Mesenteric fat pad (tissue), 1 donor: Measurements from ENCODE around the gene SBF2. TPM values are rescaled to one million over a fixed set of nuclear protein-coding genes. Genes with fewer than 3 reads are reported as not detected.
"Not testable (repeated sequence)": the region's sequence is repeated elsewhere in the genome, so short reads cannot be mapped to it uniquely, and the experiment has no call there.

ENCODE experiments used
- DNase-seq: peaks from one replicate; pipeline ENCODE4 v3.0.0-alpha.2; 2020; ENCODE audit warnings: low spot score
- total RNA-seq: library from RNA; stranded (reverse); fragmentation: NEBNext Ultra II Directional; extraction: Animal tissue kit (Norgen Biotek cat#: 25700); gene quantifications from one replicate; pipeline ENCODE4 v1.2.1, GENCODE V29; 2021
- donor health status: DM: yes; HTN: yes; CAD: no.

SBF2 gene
- total RNA-seq, 1 donor from 2014 or later, result 99.7 TPM

DNA sequence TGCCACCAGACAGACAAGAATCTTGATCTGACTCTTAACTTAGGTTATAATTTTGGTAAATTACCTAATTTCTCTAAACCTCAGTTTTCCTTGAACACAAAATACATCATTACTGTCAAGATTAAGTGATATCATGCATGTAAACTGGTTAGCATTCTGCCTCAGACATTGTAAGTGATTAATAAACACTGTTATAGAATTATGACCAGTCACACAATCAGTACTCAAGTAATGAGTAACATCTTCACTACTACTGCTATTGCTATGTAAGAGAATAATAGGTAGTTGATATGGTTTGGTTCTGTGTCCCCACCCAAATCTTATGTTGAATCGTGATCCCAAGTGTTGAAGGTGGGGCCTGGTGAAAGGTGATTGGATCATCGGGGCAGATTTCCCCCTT, 218.9 kb downstream of the SBF2 start:
- DNase-seq, result no peak

DNA sequence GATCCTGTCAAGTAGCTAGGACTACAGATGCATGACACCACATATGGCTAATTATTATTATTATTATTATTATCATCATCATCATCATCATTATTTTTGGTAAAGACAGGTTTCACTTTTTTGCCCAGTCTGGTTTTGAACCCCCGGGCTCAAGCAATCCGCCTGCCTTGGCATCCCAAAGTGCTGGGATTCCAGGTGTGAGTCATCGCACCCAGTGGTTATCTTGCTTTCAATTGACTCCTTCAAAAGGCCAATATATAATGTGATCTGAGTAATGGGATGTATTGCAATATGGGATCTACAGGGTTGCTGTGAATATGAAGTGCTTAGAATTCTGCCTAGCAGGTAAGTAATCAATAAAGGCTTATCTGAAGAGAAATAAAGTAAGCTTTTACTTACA, 221.2 kb downstream of the SBF2 start:
- no peak for DNase-seq

DNA sequence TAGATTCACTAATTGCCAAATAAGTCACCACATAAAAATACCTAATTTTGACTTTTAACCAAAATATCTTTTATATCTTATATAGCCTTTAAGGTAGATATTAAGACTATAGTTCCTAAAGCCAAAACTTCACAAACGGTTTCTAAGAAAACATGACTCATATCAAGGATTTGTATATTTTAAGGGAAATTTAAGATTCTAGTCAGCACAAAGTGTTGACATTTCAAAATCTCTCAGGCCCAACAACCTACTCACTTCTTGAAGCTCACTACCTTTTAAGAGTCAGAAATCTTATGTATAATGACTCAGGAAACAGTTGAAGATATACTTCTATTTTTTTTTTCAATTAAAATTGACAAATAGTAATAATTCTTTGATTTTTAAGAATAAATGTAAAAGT, 221.9 kb downstream of the SBF2 start:
- DNase-seq, result no peak

DNA sequence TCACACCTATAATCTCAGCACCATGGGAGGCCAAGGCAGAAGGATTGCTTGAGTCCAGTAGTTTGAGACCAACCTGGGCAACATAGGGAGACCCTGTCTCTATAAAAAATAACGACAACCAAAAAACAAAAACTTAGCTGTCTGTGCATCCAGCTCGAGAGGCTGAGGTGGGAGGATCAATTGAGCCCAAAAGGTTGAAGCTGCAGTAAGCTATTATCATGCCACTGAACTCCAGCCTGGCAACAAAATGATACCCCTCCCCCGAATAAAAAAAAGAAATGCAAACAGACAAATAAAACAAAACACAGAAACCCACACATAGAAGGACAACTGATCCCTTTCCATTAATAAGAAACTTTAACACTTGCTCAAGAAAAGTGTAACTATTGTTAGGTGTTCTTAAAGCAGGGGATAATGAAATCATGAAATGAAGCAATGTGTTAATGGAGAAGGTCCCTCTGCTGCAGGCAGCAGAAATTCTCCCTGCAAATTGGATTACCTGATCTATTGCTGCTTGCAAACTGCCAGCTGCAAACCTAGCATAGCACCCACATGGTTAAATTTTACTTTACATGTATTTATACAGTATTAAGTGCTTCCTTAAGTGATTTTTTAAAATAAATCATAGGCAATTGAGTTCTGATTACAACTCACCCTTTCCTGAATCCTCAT, 226.3 kb downstream of the SBF2 start:
- DNase-seq, result no peak

DNA sequence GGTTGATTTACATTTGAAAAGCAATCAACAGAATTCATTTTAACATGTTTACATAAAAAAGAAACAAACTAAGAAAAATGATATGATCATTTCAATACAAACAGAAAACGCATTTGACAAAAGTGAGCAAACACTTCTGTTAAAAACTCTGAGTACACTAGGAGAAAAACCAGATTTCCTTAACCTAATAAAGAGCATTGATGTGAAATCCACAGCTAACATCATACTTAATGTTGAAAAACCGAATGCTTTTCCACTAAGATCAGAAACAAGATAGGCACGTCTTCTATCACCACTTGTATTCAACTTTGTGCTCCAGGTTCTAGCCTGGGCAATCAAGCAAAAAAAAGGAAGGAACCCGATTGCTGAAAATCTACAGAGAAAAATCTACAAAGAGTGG, 227.6 kb downstream of the SBF2 start:
- DNase-seq, result no peak

DNA sequence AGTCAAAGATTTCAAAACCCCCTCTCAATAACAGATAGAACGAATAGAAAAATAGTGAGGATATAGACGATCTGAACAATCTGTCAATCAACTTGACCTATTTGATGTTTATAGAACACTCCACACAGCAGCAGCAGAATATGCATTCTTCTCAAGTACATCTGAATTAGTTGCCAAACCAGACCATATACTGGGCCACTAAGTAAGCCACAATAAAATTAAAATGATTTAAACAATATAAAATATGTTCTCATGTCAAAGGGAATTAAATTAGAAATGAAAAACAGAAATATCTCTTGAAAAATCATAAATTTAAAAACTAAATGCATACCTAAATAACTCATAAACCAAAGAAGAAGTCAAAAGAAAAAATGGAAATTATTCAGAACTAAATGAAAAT, 229.2 kb downstream of the SBF2 start:
- no peak for DNase-seq

DNA sequence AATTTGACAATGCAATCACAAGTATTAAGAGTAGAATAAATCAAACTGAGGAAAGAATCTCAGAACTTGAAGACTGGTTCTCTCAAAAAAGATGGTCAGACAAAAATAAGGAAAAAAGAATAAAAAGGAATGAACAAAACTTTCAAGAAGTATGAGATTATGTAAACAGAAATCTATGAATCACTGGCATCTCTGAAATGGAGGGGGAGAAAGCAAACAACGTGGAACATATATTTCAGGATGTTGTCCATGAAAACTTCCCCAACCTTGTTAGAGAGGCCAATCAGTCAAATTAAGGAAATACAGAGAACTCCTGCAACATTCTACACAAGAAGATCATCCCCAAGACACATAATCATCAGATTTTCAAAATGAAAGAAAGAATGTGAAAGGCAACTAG, 235.7 kb downstream of the SBF2 start:
- no peak for DNase-seq

DNA sequence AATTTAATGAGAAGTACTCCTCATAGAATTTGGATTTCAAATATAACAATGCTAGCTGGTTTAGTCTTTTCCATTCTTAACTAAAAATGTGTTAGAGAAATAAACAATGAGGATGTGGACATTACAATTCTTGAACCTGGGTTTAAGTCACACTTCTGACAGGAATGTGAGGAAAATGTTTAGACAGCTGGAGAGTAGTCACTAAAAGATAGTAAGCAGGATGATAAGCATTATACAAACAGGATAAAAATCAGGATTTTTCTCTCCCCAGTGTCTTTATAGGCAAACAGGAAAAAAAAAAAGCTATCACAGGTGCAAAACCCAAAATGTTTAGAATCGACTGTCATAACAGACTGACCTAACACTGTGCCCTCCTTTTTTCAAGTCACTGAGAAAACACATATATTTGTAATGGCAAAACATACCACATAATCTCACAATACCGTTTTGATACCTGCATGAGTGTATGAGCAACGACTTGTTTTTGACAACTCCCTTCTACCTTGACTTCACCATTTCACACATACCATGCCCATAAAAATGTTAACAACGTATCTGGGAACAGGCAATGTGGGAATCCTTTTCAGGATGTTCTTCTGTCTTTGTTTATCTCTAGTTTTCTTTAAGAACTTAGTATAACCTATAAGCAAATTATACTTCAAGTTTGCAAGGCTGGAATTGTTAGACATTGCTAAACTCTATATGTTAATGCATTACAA, 242.0 kb downstream of the SBF2 start:
- DNase-seq, result no peak

DNA sequence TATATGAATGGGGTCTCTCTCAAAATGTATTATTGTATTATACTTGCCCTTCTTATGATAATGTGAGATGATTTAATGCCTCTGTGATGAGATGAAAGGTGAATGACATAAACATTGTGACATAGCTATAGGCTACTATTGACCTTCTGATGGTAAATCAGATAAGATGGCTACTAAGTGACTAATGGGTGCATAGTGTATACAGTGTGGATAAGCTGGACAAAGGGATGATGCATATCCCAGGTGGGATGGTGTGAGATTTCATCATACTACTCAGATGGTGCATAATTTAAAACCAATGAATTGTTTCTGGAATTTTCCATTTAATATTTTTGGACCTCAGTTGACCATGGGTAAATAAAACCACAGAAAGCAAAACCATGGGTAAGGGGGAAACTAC, 243.5 kb downstream of the SBF2 start:
- no peak for DNase-seq

DNA sequence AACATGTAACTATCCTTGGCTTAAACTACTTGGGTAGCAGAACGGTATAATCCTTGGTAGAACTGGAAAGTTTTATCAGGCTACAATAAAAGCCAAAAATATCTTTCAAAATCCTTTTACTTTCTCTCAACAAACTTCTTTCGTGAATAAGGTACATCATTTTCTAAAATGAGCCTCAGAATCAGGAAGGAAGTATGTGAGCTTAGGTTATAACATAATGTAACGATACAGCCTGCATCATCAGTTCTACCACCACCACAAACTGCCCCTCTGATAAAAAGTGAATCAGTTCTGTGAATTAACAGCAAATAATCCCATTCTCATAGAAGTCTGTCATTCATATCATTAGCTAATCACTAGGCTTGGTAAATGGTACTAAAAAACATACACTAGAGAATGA, 244.3 kb downstream of the SBF2 start:
- DNase-seq, result no peak

DNA sequence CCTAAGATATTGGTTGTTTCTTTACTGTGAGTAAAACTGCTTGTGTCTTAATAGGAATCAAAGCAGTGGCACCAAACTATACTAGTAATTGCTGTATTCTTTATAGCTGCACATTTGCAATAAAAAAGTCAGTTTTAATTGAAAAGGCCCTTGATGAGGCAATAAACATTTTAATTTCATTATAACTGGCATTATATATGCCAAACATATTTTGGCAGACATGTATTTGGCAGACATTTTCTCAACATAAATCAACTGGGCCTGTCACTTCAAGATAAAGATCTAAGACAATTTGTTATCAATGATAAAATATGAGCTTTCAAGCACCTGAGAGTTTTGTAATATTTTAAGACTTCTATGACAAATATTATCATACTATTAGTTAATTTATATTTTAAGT, 245.7 kb downstream of the SBF2 start:
- DNase-seq, result no peak

DNA sequence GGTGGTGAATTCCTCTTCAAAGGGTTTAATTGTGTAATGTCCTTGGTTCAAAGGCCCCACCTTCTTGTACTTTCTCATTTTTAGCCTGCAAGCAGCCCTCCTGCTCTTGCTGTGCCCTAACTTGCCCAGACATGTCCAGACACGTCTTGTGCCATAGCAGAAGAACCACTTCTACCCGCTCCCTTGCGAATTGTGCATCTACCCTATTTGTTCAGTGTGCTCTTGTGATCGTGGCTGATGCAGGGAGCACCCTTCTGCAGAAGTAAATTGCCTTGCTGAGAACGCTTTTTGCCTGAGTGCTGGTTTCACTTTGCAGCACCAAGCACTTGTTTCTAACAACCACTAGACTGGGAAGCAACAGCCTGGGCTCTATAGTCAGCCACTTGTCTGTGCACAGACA, 249.4 kb downstream of the SBF2 start:
- no peak for DNase-seq

DNA sequence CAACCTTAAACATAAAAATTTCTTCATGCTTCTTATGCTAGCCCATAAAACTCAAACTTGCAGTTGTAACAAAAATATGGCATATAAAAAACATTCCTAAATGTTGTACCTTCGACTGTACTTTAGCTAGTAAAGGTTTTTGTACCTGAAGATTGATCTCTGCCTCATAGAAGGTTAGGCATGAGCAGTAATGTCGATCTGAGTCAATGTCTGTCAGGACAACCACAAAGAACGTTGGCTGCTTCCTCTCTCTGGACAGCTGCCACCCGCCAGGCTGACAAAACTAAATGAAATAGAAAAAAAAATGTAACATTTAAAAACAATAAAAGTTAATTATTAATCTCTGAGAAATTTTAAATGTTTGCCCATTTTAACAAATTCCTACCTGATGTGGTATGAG, 251.3 kb downstream of the SBF2 start:
- DNase-seq, result no peak

DNA sequence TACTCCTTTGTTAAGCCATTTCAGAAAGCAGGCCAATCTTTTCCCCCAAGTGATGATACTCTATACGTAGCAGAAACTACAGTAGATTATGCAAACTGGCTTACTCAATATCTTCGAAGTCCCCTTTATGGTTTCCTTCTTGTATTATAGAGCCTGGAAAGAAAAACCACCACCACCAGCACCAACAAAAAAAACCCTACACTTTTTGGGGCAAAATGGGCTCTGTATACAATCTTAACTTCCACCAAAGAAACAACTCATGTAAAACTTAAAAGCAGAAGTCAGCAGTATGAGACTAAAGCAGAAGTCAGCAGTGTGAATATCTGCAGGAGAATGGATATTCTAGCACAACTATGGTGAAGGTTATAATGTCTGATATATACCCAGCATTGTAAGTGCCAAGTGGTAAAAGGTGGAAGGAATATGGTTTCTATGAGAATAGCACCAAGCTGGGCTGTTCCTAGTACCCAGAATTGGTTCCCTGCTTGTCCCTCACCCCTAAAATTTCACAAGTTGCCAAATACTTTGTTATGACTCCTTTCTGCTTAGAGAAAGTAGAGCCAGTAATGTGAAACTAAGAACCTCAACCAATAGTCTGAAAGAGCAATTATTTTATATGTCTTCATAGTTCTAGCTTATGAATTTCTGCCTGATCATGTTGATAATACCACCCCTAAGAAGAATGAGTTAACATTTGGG, 252.1 kb downstream of the SBF2 start:
- no peak for DNase-seq

DNA sequence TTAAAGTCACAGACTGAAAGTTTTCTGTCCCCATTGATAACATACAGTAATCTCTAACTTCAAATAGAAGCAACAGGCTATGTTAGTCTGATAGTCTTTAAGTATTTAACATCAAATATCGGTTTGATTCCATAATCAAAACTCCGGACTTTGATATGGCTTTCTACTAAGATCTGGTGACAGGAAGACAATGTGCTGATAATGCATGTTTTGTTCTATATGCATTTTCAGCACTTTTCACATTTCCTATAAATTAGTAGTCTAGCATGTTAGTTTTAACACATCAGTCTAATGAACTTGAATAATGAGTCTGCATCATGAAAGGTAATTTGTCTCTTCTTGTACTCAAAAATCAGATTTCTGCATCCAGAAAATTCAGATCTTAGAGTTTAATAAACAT, 252.7 kb downstream of the SBF2 start:
- no peak for DNase-seq

DNA sequence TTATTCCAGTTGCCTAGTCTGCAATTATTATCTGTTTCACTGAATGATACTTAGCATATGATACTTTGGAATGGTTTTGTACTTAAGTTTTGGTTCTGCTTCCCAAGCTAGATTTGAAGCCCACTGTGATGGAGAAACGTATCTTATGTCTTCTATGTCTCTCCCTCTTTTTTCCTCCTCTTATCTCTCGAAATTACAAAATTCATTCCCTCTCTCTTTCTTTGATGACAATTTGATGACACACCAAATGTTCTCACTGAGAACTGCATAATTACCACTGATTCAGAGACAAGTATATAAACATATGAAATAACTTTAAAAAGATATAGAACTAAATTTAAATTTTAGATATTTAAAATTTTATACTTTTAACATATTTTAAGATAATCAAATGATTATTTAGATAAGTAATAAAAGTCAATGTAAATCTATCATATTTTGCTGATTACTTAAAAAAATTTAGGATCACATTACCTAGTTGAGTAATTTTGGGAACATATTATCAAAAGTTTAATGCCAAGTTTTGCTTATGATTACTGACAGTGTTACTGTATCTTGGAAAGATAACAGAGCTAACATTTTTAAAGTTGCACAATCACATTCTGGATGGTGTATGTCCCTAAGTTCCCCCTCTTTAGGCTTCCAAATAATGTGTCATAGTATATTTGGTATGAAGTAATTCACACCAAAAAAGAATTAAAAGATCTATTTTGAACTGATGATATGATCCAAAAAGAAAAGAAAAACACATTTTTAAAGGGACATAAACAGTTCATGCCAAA, 255.3 kb downstream of the SBF2 start:
- no peak for DNase-seq

DNA sequence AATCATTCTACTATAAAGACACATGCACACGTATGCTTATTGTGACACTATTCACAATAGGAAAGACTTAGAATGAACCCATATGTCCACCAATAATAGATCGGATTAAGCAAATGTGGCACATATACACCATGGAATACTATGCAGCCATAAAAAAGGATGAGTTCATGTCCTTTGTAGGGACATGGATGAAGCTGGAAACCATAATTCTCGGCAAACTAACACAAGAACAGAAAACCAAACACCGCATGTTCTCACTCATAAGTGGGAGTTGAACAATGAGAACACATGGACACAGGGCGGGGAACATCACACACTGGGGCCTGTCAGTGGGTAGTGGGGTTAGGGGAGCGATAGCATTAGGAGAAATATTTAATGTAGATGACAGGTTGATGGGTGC, 258.1 kb downstream of the SBF2 start:
- DNase-seq, result not testable (repeated sequence)

DNA sequence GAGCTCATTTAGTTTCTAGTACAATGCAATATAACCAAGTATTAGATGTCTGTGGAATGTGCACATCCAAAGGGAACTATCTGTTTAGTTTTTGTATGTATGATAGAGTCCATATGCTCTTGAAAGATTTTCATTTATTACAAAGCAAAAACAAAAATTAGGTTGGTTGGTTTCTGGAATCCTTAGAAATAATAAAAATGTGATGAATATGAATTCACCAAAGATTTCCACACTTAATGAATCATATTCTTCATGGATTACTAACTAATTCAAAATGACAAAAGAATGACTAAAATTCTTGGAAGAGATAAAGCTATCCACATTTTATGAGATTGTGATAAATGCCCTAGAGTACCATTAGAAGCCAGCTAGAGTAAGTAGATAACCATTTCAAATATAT, 261.1 kb downstream of the SBF2 start:
- no peak for DNase-seq

DNA sequence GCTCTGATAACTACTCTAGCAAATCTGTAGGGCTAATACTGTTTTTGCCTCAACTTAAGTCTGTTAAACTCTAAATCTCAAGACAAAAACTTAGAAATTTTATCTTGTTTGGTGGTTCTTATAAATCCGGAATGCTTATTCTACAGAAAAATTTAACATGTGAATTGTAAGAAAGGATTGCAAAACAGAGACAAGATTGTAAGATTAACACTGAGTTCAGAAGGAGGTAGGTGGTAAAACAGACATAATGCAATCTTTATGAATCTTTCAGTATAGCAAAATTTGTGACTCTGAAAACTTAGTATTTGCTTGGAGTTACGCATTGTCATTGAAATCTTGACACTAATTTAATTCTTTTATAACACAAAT, 263.9 kb downstream of the SBF2 start:
- no peak for DNase-seq

DNA sequence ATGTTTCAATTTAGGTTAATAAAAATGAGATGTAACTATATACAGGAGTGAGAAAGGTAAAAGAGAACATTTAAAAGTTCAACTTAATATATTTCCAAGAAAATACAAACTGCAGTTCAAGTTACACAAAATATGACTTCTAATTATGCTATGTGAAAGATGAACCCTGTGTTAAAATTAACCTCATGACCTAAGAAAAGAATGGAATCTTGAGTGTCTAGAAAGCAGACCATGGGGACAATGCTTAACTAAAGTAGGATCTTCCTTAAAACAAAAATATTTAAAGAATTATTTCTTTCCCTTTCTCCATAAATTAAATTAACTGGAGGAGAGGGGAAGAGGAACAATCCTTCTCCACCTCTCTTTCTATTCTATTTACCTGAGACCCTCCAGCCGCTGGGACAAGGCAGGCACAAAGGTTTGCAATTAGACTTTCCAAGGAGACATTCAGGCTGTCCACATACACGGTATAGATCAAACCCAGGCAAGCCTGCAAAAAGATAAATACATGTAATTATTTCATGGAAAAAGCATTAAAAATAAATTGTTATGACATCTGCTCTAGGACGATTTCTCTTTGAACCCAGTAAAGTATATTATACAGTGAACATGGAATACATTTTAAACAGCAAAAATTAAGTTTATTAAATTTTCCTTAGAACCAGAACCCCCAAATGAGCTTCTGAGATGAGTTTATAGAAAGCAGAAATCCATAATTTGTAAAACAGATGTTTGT, 264.5 kb downstream of the SBF2 start:
- no peak for DNase-seq

DNA sequence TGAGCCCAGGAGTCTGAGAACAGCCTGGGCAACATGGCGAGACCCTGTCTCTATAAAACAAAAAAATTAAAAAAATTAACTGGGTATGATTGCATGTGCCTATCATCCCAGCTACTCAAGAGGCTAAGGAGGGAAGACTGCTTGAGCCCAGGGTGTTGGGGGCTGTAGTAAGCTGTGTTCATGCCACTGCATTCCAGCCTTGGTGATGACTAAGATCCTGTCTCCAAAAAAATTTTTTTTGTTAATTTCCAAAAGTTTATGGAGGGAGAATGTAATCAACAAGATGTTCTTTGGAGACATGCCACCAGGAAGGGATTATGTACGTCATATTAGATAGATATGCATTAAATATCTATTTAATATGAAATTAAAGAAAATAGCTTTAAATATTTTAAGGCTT, 267.5 kb downstream of the SBF2 start:
- DNase-seq, result no peak
